Activated CD8-positive, alpha-beta T cell treated with anti-CD3 and anti-CD28 coated beads, Interleukin-2, amount 10 ng/mL, durations not matched to agents 7 days and 5 days (primary cell): ENCODE results near the gene TSG101. TPM values are rescaled to one million over a fixed set of nuclear protein-coding genes. Genes with fewer than 3 reads are reported as not detected.

Source experiments
- ATAC-seq: fragments of 150-1000 bp; cut with Tn5 transposase; one replicate; pipeline ENCODE4 v1.10.0; 2021; ENCODE audit warnings: moderate library complexity
- CTCF ChIA-PET: fragments of 350-600 bp; sonication (Branson Sonifier 250); formaldehyde crosslinking; loops from one replicate; lab custom pipeline; 2021; ENCODE audit warnings: antibody characterized with exemption; lab: Charles Lee
- POLR2A ChIA-PET: fragments of 350-600 bp; sonication (Branson Sonifier 250); formaldehyde crosslinking; loops from one replicate; lab custom pipeline; 2021; ENCODE audit warnings: antibody characterized with exemption; lab: Charles Lee
- DNase-seq: peaks from one replicate; pipeline ENCODE4 v3.0.0-alpha.2; 2020
- H3K27ac Mint-ChIP-seq: one replicate; pipeline ENCODE4 v1.8.0; 2021; ENCODE audit warnings: mild to moderate bottlenecking, mixed read lengths
- H3K27me3 Mint-ChIP-seq: one replicate; pipeline ENCODE4 v1.8.0; 2021; ENCODE audit warnings: low read depth, mixed read lengths
- H3K36me3 Mint-ChIP-seq: one replicate; pipeline ENCODE4 v1.8.0; 2021; ENCODE audit warnings: low read depth, mixed read lengths
- H3K4me1 Mint-ChIP-seq: one replicate; pipeline ENCODE4 v1.8.0; 2021; ENCODE audit warnings: low read depth, mixed read lengths
- H3K4me3 Mint-ChIP-seq: one replicate; pipeline ENCODE4 v1.8.0; 2021; ENCODE audit warnings: mild to moderate bottlenecking, mixed read lengths
- H3K9me3 Mint-ChIP-seq: one replicate; pipeline ENCODE4 v1.8.0; 2022; ENCODE audit warnings: mixed read lengths; ENCODE audit not compliant: insufficient read depth
- total RNA-seq, 2 experiments: library from RNA; stranded (reverse); gene quantifications; one replicate each; pipeline ENCODE4 v1.2.3, GENCODE V29; 2021

TSG101 gene
- total RNA-seq, 2 experiments from 2014 or later, result 33.5 to 48.7 TPM

DNA sequence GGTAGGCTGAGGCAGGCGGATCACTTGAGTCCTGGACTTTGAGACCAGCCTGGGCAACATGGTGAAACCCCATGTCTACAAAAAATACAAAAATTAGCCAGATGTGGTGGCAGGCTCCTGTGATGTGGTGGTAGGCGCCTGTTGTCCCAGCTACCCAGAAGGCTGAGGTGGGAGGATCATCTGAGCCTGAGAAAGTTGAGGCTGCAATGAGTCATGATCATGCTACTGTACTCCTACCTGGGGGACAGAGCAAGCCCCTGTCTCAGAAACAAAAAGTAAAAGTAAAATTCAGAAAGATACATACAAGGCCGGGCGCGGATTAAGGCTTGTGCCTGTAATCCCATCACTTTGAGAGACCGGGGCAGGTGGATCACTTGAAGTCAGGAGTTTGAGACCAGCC lies 64.8 kb downstream of the TSG101 start:
- CTCF ChIA-PET, result no interaction called here
- DNase-seq, result no peak
- Mint-ChIP-seq H3K27ac (no peak overlapping the region), H3K9me3 (no peaks in the 10 kb centered on the region), H3K27me3 (no peaks in the 10 kb centered on the region), H3K36me3 (no peaks in the 10 kb centered on the region), H3K4me3 (no peak overlapping the region), H3K4me1 (no peaks in the 10 kb centered on the region)
- ATAC-seq, result no peak
- POLR2A ChIA-PET, result no interaction called here

DNA sequence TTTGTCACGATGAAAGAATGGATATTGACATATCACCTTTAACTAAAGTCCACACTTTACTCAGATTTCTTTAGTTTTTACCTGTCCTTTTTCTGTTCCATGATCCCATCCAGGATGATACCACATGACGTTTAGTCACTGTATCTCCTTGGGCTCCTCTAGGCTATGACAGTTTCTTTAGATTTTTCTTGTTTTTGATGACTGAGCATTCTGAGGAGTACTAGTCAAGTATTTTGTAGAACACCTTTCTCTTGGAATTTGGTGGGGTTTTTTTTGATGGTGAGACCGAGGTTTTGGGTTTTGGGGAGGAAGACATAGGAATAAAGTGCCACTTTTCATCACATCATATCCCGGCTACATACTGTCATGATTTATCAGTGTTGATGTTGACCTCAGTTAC lies 67.1 kb downstream of the TSG101 start:
- no peaks in the 10 kb centered on the region for H3K36me3 Mint-ChIP-seq
- no peak overlapping the region for H3K27ac Mint-ChIP-seq
- POLR2A ChIA-PET, result no interaction called here
- H3K4me3 Mint-ChIP-seq, result no peak overlapping the region
- ATAC-seq (no peak), DNase-seq (no peak)
- CTCF ChIA-PET, result no interaction called here
- H3K9me3 Mint-ChIP-seq, result no peaks in the 10 kb centered on the region
- H3K4me1 Mint-ChIP-seq, result no peaks in the 10 kb centered on the region
- H3K27me3 Mint-ChIP-seq, result no peaks in the 10 kb centered on the region

DNA sequence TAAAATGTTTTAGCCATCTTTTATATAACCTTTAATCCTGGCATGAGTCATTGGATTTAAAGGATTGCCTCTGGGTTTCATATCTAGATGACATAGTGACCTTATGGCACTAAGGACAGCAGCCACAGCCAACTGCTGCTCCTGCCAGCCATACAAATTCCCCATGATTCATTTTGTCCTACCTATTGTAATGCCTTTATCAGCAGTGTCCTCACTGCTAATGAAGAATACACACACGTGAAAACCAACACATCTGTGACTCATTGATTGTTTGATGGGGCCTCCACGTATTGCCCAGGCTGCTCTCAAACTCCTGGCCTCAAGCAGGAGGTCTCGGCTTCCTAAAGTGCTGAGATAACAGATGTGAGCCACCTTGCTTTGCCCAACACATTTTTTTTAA lies 69.3 kb downstream of the TSG101 start:
- POLR2A ChIA-PET, result no interaction called here
- ATAC-seq, result no peak

DNA sequence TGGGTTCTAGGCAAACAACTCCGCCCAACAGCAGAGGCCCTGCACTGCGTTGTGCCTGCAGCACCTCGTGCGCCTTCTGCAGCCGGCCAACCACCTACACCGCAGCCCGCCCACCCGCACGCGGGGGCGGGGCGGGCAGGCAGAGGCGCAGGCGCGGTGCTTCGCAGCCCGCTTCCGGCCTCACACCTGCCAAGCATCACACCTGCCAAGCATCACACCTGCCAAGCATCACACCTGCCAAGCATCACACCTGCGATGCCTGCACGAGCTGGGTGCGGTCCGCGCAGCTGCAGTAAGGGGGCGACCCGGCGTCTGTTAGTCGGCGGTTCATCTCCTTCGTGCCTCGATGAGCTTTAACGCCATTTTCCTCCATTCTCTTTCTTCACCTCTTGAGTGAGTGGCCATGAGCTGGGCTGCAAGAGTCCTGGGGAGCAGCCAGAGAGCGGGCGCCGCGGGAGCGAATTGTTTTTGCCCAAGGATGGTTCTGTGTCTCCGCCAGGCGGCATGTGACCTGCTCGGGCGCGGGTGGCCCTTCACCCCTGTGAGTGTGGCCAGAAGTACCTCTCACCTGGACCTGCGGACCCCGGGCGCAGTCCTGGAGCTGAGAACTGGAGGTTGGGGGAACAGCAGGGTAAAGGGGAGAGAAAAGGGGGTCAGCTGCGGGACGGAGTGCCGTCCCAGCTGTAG lies 70.9 kb downstream of the TSG101 start, which contains the start of gene LDHAL6A:
Gene LDHAL6A (plus strand): TSS at position 171 of the 687 bp plus-strand sequence. CDS start 825 bp downstream, outside the sequence.
- Mint-ChIP-seq H3K36me3 (no peaks in the 10 kb centered on the region), H3K9me3 (no peaks in the 10 kb centered on the region), H3K4me3 (no peak within 1 kb of the TSS), H3K27ac (no peak within 1 kb of the TSS), H3K27me3 (peaks cover under 1% of the 10 kb centered on the region), H3K4me1 (no peaks in the 10 kb centered on the region)
- DNase-seq (no peak), ATAC-seq (no peak)
- ChIA-PET CTCF (no interaction called here), POLR2A (no interaction called here)

More for the DNA sequence above, 69.3 kb downstream of the TSG101 start:
- Mint-ChIP-seq H3K27me3 (no peaks in the 10 kb centered on the region), H3K36me3 (no peaks in the 10 kb centered on the region), H3K4me3 (no peak overlapping the region), H3K27ac (no peak overlapping the region), H3K9me3 (no peaks in the 10 kb centered on the region), H3K4me1 (no peaks in the 10 kb centered on the region)
- no peak for DNase-seq
- CTCF ChIA-PET, result no interaction called here

DNA sequence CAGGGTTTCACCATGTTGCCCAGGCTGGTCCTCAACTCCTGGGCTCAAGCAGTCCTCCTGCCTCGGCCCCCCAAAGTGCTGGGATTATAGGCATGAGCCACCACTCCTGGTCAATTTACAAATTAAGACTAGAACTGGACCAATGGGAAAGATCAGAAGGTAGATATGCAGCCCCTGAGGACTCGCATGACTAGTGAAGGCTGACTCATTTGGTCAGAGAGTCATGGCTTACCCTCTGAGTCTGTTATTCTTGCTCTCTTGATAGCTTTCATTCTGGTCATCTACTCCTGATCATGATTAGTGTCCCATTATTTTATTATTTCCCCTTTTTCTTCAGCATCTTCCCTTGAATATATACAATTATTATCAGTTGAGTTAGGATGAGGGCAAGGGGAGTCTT lies 73.8 kb downstream of the TSG101 start:
- CTCF ChIA-PET, result no interaction called here
- no peak overlapping the region for H3K27ac Mint-ChIP-seq

DNA sequence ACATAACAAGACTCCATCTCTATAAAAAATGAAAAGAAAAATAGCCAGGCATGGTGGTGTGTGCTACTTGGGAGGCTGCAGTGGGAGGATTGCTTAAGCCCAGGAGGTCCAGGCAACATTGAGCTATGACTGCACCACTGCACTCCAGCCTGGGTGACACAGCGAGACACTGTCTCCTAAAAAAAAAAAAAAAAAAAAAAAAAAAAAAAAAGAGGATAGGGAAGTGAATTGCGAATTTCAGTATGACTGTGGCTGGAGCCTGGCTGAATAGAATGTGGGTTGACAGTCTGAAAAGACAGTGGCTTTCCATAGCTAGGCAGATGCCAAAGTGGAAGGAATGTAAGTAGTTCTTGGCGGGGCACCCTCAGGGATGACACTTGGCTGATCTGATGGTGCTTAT lies 77.5 kb downstream of the TSG101 start:
- no peak overlapping the region for H3K4me3 Mint-ChIP-seq
- no peak overlapping the region for H3K27ac Mint-ChIP-seq
- DNase-seq, result no peak
- no peak for ATAC-seq
- H3K27me3 Mint-ChIP-seq, result peaks cover 18% of the 10 kb centered on the region
- no peaks in the 10 kb centered on the region for H3K4me1 Mint-ChIP-seq
- H3K36me3 Mint-ChIP-seq, result no peaks in the 10 kb centered on the region
- ChIA-PET POLR2A (no interaction called here), CTCF (no interaction called here)
- no peaks in the 10 kb centered on the region for H3K9me3 Mint-ChIP-seq

More for the DNA sequence above, 73.8 kb downstream of the TSG101 start:
- no peaks in the 10 kb centered on the region for H3K4me1 Mint-ChIP-seq
- ATAC-seq, result no peak
- H3K27me3 Mint-ChIP-seq, result peaks cover 16% of the 10 kb centered on the region
- DNase-seq, result no peak
- POLR2A ChIA-PET, result interaction anchor here (0.6 kb wide), 1 partner anchor 8 kb away, joined by 3 read pairs; no protein-coding TSS in a partner anchor
- H3K36me3 Mint-ChIP-seq, result no peaks in the 10 kb centered on the region
- no peak overlapping the region for H3K4me3 Mint-ChIP-seq
- no peaks in the 10 kb centered on the region for H3K9me3 Mint-ChIP-seq

- Mint-ChIP-seq H3K27me3 (no peaks in the 10 kb centered on the region), H3K9me3 (peaks cover 14% of the 10 kb centered on the region), H3K36me3 (peaks cover 5% of the 10 kb centered on the region), H3K4me1 (no peaks in the 10 kb centered on the region), H3K4me3 (no peak overlapping the region), H3K27ac (no peak overlapping the region)
- CTCF ChIA-PET, result no interaction called here
- POLR2A ChIA-PET, result no interaction called here
- ATAC-seq, result no peak
- no peak for DNase-seq
Measured at GRCh38 chr11:18438691-18439090, 88.1 kb downstream of the TSG101 start.

Other genes with a start within 250 kb of the TSG101 start
- gene HPS5, start 204.8 kb downstream of the TSG101 start, total RNA-seq, result 10 to 100 TPM; 15.8 to 18.0 TPM
- gene GTF2H1, start 204.4 kb downstream of the TSG101 start, total RNA-seq, result 10 to 100 TPM; 47.2 to 47.8 TPM
- gene LDHA, start 132.4 kb downstream of the TSG101 start, total RNA-seq, result 1,000 to 10,000 TPM; 1,251 to 1,270 TPM
- not detected for gene LDHC, start 114.6 kb downstream of the TSG101 start, total RNA-seq
- gene LDHAL6A, start 71.1 kb downstream of the TSG101 start, total RNA-seq, result not detected
- gene UEVLD, start 61.8 kb upstream of the TSG101 start, total RNA-seq, result 10 to 100 TPM; 13.4 to 14.4 TPM
- gene MISFA, start 72.8 kb upstream of the TSG101 start, total RNA-seq, result 1 to 10 TPM in 1 of 2 experiments, not detected in 1; 1.4 TPM
- gene SPTY2D1, start 107.4 kb upstream of the TSG101 start, total RNA-seq, result 10 to 100 TPM; 25.7 to 26.0 TPM
- gene TMEM86A, start 171.8 kb upstream of the TSG101 start, total RNA-seq, result under 1 TPM; 0.26 to 0.52 TPM
- gene IGSF22, start 199.2 kb upstream of the TSG101 start, total RNA-seq, result not detected